GM23338 (cell line): Measurements from ENCODE around the gene FBXL5.

ENCODE experiments used
- CTCF ChIP-seq, 2 experiments: fragments of 200-600 bp in 1 of 2; sonication (generic) in 1 of 2; conservative IDR thresholded peaks; 2 replicates each; pipeline versions ENCODE4 v1.5.1 to v1.6.1; 2016 to 2017; ENCODE audit warnings: antibody characterized with exemption in 2 of 2, low read depth in 2 of 2, mild to moderate bottlenecking in 2 of 2, moderate library complexity in 1 of 2
- EZH2 ChIP-seq: fragments of 200-600 bp; sonication (generic); IDR thresholded peaks from one replicate; pipeline ENCODE4 v1.8.0; 2017; ENCODE audit warnings: antibody characterized with exemption, mild to moderate bottlenecking, low read depth; ENCODE audit not compliant: unreplicated experiment
- EZH2phosphoT487 ChIP-seq: fragments of 200-600 bp; sonication (generic); IDR thresholded peaks from one replicate; pipeline ENCODE4 v1.8.1; 2018; ENCODE audit warnings: antibody characterized with exemption; ENCODE audit not compliant: unreplicated experiment
- NANOG ChIP-seq: IDR thresholded peaks from 2 replicates; pipeline ENCODE4 v1.6.1; 2016; ENCODE audit warnings: antibody characterized with exemption, borderline replicate concordance
- POLR2AphosphoS5 ChIP-seq: IDR thresholded peaks from 2 replicates; pipeline ENCODE4 v1.6.1; 2016; ENCODE audit warnings: antibody characterized with exemption, low read depth
- REST ChIP-seq: IDR thresholded peaks from one replicate; pipeline ENCODE4 v1.6.1; 2018; ENCODE audit warnings: antibody characterized with exemption; ENCODE audit not compliant: unreplicated experiment
- ZNF462 ChIP-seq: fragments of 250-450 bp; sonication (Bioruptor Pico); IDR thresholded peaks from 2 replicates; pipeline ENCODE4 v1.5.0; 2020; ENCODE audit warnings: mild to moderate bottlenecking, moderate library complexity

GRCh38 chr4:15658136-15658770, 3.1 kb upstream of the FBXL5 start:
- TF ChIP-seq EZH2 (no peak), REST (no peak), CTCF (conservative IDR thresholded peaks at IDR 0.05; ENCODE audit: low read depth in 2 of 2) (no peak), POLR2AphosphoS5 (no peak), NANOG (no peak), EZH2phosphoT487 (no peak), ZNF462 (CRISPR knock-in tag) (no peak)
